NCI-H748 (cell line): ENCODE measurements around the gene ASIC2.

Experiments used
- DNase-seq: peaks from one replicate; lab custom pipeline; 2025; ENCODE audit not compliant: unreplicated experiment; lab: John Stamatoyannopoulos, UW

The ASIC2 gene

GRCh38 chr17:33258296-33258695 lies 34.8 kb downstream of the ASIC2 start:
- DNase-seq = no peak

- DNase-seq = no peak
Observed at GRCh38 chr17:33245183-33245582, 47.9 kb downstream of the ASIC2 start.

GRCh38 chr17:33243732-33244131 lies 49.4 kb downstream of the ASIC2 start:
- DNase-seq = no peak

- DNase-seq = no peak
Observed at GRCh38 chr17:33242375-33243124, 50.5 kb downstream of the ASIC2 start.

GRCh38 chr17:33241390-33241789 lies 51.7 kb downstream of the ASIC2 start:
- DNase-seq = no peak

GRCh38 chr17:33240362-33240761 lies 52.7 kb downstream of the ASIC2 start:
- peak; percentile 54 for DNase-seq

- no peak for DNase-seq
Observed at GRCh38 chr17:33239702-33240101, 53.4 kb downstream of the ASIC2 start.

- no peak for DNase-seq
Observed at GRCh38 chr17:33234930-33235685, 58.0 kb downstream of the ASIC2 start.

GRCh38 chr17:33234233-33234632 lies 58.9 kb downstream of the ASIC2 start:
- DNase-seq = no peak

GRCh38 chr17:33233811-33234177 lies 59.3 kb downstream of the ASIC2 start:
- DNase-seq = no peak

- no peak for DNase-seq
Observed at GRCh38 chr17:33229499-33229898, 63.6 kb downstream of the ASIC2 start.

GRCh38 chr17:33229028-33229427 lies 64.1 kb downstream of the ASIC2 start:
- DNase-seq = no peak

GRCh38 chr17:33228548-33228947 lies 64.5 kb downstream of the ASIC2 start:
- no peak for DNase-seq

- no peak for DNase-seq
Observed at GRCh38 chr17:33227911-33228310, 65.2 kb downstream of the ASIC2 start.

- DNase-seq = no peak
Observed at GRCh38 chr17:33225994-33226393, 67.1 kb downstream of the ASIC2 start.

- DNase-seq = no peak
Observed at GRCh38 chr17:33225509-33225908, 67.6 kb downstream of the ASIC2 start.

- DNase-seq = no peak
Observed at GRCh38 chr17:33220036-33220435, 73.1 kb downstream of the ASIC2 start.

GRCh38 chr17:33218698-33219601 lies 74.1 kb downstream of the ASIC2 start:
- no peak for DNase-seq

GRCh38 chr17:33217891-33218290 lies 75.2 kb downstream of the ASIC2 start:
- DNase-seq = no peak

- DNase-seq = no peak
Observed at GRCh38 chr17:33214996-33215395, 78.1 kb downstream of the ASIC2 start.

GRCh38 chr17:33210285-33210684 lies 82.8 kb downstream of the ASIC2 start:
- no peak for DNase-seq

- DNase-seq = no peak
Observed at GRCh38 chr17:33209671-33210070, 83.4 kb downstream of the ASIC2 start.
